ENCODE results near the gene TSPAN4.

TSPAN4 gene

GRCh38 chr11:860234-861104, 17.8 kb downstream of the TSPAN4 start:
- in situ Hi-C loops (cut with MboI; ENCODE audit: low pct_unique_long_range_greater_than_20kb, low sequenced_read_pairs) = no loop called here
- DNase-seq = no peak

GRCh38 chr11:861105-861479, 18.4 kb downstream of the TSPAN4 start:
- DNase-seq = no peak
- in situ Hi-C loops (cut with MboI; ENCODE audit: low pct_unique_long_range_greater_than_20kb, low sequenced_read_pairs) = no loop called here

- in situ Hi-C loops (cut with MboI; ENCODE audit: low pct_unique_long_range_greater_than_20kb, low sequenced_read_pairs) = no loop called here
- no peak for DNase-seq
Observed at GRCh38 chr11:862081-862661, 19.5 kb downstream of the TSPAN4 start.

- in situ Hi-C loops (cut with MboI; ENCODE audit: low pct_unique_long_range_greater_than_20kb, low sequenced_read_pairs) = no loop called here
- no peak for DNase-seq
Observed at GRCh38 chr11:862696-863022, 20.0 kb downstream of the TSPAN4 start.

GRCh38 chr11:863023-863909, 20.6 kb downstream of the TSPAN4 start:
- in situ Hi-C loops (cut with MboI; ENCODE audit: low pct_unique_long_range_greater_than_20kb, low sequenced_read_pairs) = no loop called here
- DNase-seq = no peak

- in situ Hi-C loops (cut with MboI; ENCODE audit: low pct_unique_long_range_greater_than_20kb, low sequenced_read_pairs) = no loop called here
Observed at GRCh38 chr11:863910-864827, 21.5 kb downstream of the TSPAN4 start.

GRCh38 chr11:864898-865297, 22.2 kb downstream of the TSPAN4 start:
- no peak for DNase-seq
- in situ Hi-C loops (cut with MboI; ENCODE audit: low pct_unique_long_range_greater_than_20kb, low sequenced_read_pairs) = no loop called here

More at GRCh38 chr11:863910-864827, 21.5 kb downstream of the TSPAN4 start:
- no peak for DNase-seq

GRCh38 chr11:865462-866430, 23.1 kb downstream of the TSPAN4 start:
- DNase-seq = no peak
- in situ Hi-C loops (cut with MboI; ENCODE audit: low pct_unique_long_range_greater_than_20kb, low sequenced_read_pairs) = no loop called here

GRCh38 chr11:866481-866880, 23.8 kb downstream of the TSPAN4 start:
- no peak for DNase-seq
- in situ Hi-C loops (cut with MboI; ENCODE audit: low pct_unique_long_range_greater_than_20kb, low sequenced_read_pairs) = no loop called here

- in situ Hi-C loops (cut with MboI; ENCODE audit: low pct_unique_long_range_greater_than_20kb, low sequenced_read_pairs) = no loop called here
- no peak for DNase-seq
Observed at GRCh38 chr11:867856-868358, 25.3 kb downstream of the TSPAN4 start.

- DNase-seq = no peak
- in situ Hi-C loops (cut with MboI; ENCODE audit: low pct_unique_long_range_greater_than_20kb, low sequenced_read_pairs) = no loop called here
Observed at GRCh38 chr11:868394-868793, 25.7 kb downstream of the TSPAN4 start.

GRCh38 chr11:868802-869201, 26.1 kb downstream of the TSPAN4 start:
- in situ Hi-C loops (cut with MboI; ENCODE audit: low pct_unique_long_range_greater_than_20kb, low sequenced_read_pairs) = no loop called here

GRCh38 chr11:869399-870126, 26.9 kb downstream of the TSPAN4 start:
- DNase-seq = no peak
- in situ Hi-C loops (cut with MboI; ENCODE audit: low pct_unique_long_range_greater_than_20kb, low sequenced_read_pairs) = no loop called here

More at GRCh38 chr11:868802-869201, 26.1 kb downstream of the TSPAN4 start:
- DNase-seq = no peak

GRCh38 chr11:870127-870413, 27.4 kb downstream of the TSPAN4 start:
- in situ Hi-C loops (cut with MboI; ENCODE audit: low pct_unique_long_range_greater_than_20kb, low sequenced_read_pairs) = no loop called here
- DNase-seq = no peak

- in situ Hi-C loops (cut with MboI; ENCODE audit: low pct_unique_long_range_greater_than_20kb, low sequenced_read_pairs) = no loop called here
- DNase-seq = no peak
Observed at GRCh38 chr11:870418-870817, 27.8 kb downstream of the TSPAN4 start.

- in situ Hi-C loops (cut with MboI; ENCODE audit: low pct_unique_long_range_greater_than_20kb, low sequenced_read_pairs) = no loop called here
- DNase-seq = no peak
Observed at GRCh38 chr11:871472-871871, 28.8 kb downstream of the TSPAN4 start.

GRCh38 chr11:872799-873198, 30.1 kb downstream of the TSPAN4 start:
- in situ Hi-C loops (cut with MboI; ENCODE audit: low pct_unique_long_range_greater_than_20kb, low sequenced_read_pairs) = no loop called here
- no peak for DNase-seq
